CD4-positive, alpha-beta T cell treated with Interleukin-17A for 4 hours (primary cell): ENCODE data around the gene ZCCHC9.
"Not testable (repeated sequence)": the region's sequence is repeated elsewhere in the genome, so short reads cannot be mapped to it uniquely, and the experiment has no call there.

ENCODE experiments used
- DNase-seq: peaks from one replicate; pipeline ENCODE4 v3.0.0-alpha.2; 2020; ENCODE audit warnings: mixed read lengths

The ZCCHC9 gene

GRCh38 chr5:81308836-81309235 lies 7.4 kb downstream of the ZCCHC9 start:
- DNase-seq, result no peak

- no peak for DNase-seq
Measured at GRCh38 chr5:81310402-81311063, 9.1 kb downstream of the ZCCHC9 start.

- no peak for DNase-seq
Measured at GRCh38 chr5:81313278-81313677, 11.9 kb downstream of the ZCCHC9 start.

- DNase-seq, result no peak
Measured at GRCh38 chr5:81313686-81314085, 12.3 kb downstream of the ZCCHC9 start.

GRCh38 chr5:81314581-81314980 lies 13.2 kb downstream of the ZCCHC9 start:
- no peak for DNase-seq

- DNase-seq, result no peak
Measured at GRCh38 chr5:81315336-81315735, 13.9 kb downstream of the ZCCHC9 start.

GRCh38 chr5:81315830-81316229 lies 14.4 kb downstream of the ZCCHC9 start:
- DNase-seq, result no peak

GRCh38 chr5:81316571-81316970 lies 15.2 kb downstream of the ZCCHC9 start:
- DNase-seq, result no peak

- no peak for DNase-seq
Measured at GRCh38 chr5:81317536-81317935, 16.1 kb downstream of the ZCCHC9 start.

GRCh38 chr5:81326554-81326953 lies 25.2 kb downstream of the ZCCHC9 start:
- DNase-seq, result no peak

- no peak for DNase-seq
Measured at GRCh38 chr5:81334304-81335061, 33.1 kb downstream of the ZCCHC9 start.

GRCh38 chr5:81335946-81336345 lies 34.6 kb downstream of the ZCCHC9 start:
- no peak for DNase-seq

- DNase-seq, result no peak
Measured at GRCh38 chr5:81336556-81336955, 35.2 kb downstream of the ZCCHC9 start.

- DNase-seq, result no peak
Measured at GRCh38 chr5:81337803-81338202, 36.4 kb downstream of the ZCCHC9 start.

- DNase-seq, result not testable (repeated sequence)
Measured at GRCh38 chr5:81338213-81338612, 36.8 kb downstream of the ZCCHC9 start.

- no peak for DNase-seq
Measured at GRCh38 chr5:81344736-81345135, 43.3 kb downstream of the ZCCHC9 start.

- DNase-seq, result no peak
Measured at GRCh38 chr5:81345411-81346003, 44.1 kb downstream of the ZCCHC9 start.

- no peak for DNase-seq
Measured at GRCh38 chr5:81349161-81349560, 47.8 kb downstream of the ZCCHC9 start.

GRCh38 chr5:81350507-81350906 lies 49.1 kb downstream of the ZCCHC9 start:
- no peak for DNase-seq

- no peak for DNase-seq
Measured at GRCh38 chr5:81353189-81353588, 51.8 kb downstream of the ZCCHC9 start.

GRCh38 chr5:81354093-81354492 lies 52.7 kb downstream of the ZCCHC9 start:
- no peak for DNase-seq

- no peak for DNase-seq
Measured at GRCh38 chr5:81355291-81356251, 54.2 kb downstream of the ZCCHC9 start.

- DNase-seq, result no peak
Measured at GRCh38 chr5:81359108-81359507, 57.7 kb downstream of the ZCCHC9 start.
